Measurements from ENCODE around the gene KLK1. TPM values are rescaled to one million over a fixed set of nuclear protein-coding genes. Genes with fewer than 3 reads are reported as not detected.

Gene KLK1
- total and polyA plus RNA-seq, 12 donors = 1.1 to 26.5 (median 2.4) TPM; not detected in 3

DNA sequence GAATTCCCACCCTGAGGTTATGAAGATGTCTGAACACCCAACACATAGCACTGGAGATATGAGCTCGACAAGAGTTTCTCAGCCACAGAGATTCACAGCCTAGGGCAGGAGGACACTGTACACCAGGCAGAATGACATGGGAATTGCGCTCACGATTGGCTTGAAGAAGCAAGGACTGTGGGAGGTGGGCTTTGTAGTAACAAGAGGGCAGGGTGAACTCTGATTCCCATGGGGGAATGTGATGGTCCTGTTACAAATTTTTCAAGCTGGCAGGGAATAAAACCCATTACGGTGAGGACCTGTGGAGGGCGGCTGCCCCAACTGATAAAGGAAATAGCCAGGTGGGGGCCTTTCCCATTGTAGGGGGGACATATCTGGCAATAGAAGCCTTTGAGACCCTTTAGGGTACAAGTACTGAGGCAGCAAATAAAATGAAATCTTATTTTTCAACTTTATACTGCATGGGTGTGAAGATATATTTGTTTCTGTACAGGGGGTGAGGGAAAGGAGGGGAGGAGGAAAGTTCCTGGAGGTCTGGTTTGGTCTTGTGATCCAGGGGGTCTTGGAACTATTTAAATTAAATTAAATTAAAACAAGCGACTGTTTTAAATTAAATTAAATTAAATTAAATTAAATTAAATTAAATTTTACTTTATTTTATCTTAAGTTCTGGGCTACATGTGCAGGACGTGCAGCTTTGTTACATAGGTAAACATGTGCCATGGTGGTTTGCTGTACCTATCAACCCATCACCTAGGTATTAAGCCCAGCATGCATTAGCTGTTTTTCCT lies 38.1 kb upstream of the KLK1 start:
- intact Hi-C loops (cut with DNase I) = no loop called here
- Histone ChIP-seq H3K4me1 (replicated peaks in 1 of 2) (no peaks in the 10 kb centered on the region), H3K27ac (no peak overlapping the region), H3K4me3 (no peak overlapping the region), H3K27me3 (no peaks in the 10 kb centered on the region), H3K9me3 (replicated peaks in 1 of 3) (no peaks in the 10 kb centered on the region), H3K36me3 (replicated peaks in 1 of 2) (no peaks in the 10 kb centered on the region)
- TF ChIP-seq, protein P1, sequence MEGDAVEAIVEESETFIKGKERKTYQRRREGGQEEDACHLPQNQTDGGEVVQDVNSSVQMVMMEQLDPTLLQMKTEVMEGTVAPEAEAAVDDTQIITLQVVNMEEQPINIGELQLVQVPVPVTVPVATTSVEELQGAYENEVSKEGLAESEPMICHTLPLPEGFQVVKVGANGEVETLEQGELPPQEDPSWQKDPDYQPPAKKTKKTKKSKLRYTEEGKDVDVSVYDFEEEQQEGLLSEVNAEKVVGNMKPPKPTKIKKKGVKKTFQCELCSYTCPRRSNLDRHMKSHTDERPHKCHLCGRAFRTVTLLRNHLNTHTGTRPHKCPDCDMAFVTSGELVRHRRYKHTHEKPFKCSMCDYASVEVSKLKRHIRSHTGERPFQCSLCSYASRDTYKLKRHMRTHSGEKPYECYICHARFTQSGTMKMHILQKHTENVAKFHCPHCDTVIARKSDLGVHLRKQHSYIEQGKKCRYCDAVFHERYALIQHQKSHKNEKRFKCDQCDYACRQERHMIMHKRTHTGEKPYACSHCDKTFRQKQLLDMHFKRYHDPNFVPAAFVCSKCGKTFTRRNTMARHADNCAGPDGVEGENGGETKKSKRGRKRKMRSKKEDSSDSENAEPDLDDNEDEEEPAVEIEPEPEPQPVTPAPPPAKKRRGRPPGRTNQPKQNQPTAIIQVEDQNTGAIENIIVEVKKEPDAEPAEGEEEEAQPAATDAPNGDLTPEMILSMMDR (IDR thresholded peaks at IDR 0.05) = no peak
- TF ChIP-seq POLR2A (IDR thresholded peaks at IDR 0.05) = no peak
- DNase-seq = no peak
- WGBS, 4 donors = 70 to 83% (median 74%) methylated on average over 7 of the region's 7 CpGs

DNA sequence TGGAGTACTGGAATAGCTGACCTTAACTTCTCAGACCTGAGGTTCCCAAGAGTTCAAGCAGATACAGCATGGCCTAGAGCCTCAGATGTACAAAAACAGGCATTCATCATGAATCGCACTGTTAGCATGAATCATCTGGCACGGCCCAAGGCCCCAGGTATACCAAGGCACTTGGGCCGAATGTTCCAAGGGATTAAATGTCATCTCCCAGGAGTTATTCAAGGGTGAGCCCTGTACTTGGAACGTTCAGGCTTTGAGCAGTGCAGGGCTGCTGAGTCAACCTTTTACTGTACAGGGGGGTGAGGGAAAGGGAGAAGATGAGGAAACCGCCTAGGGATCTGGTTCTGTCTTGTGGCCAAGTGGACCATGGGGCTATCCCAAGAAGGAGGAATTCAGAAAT lies 37.4 kb upstream of the KLK1 start:
- no peak overlapping the region for H3K4me3 ChIP-seq
- no peak for TF ChIP-seq POLR2A (IDR thresholded peaks at IDR 0.05)
- TF ChIP-seq, protein P1 (IDR thresholded peaks at IDR 0.05) = no peak
- no peaks in the 10 kb centered on the region for H3K9me3 ChIP-seq (replicated peaks in 1 of 3)
- no peaks in the 10 kb centered on the region for H3K4me1 ChIP-seq (replicated peaks in 1 of 2)
- peak overlapping the region in 1 of 5 donors; percentile 45 for H3K27ac ChIP-seq
- 36 to 41% (median 39%) methylated on average over 5 of the region's 5 CpGs for WGBS, 4 donors
- peak in 6 of 7 donors; percentile 45 to 63 (median 55) for DNase-seq
- H3K27me3 ChIP-seq = no peaks in the 10 kb centered on the region
- H3K36me3 ChIP-seq (replicated peaks in 1 of 2) = no peaks in the 10 kb centered on the region
- intact Hi-C loops (cut with DNase I) = no loop called here

GRCh38 chr19:50859849-50860248 lies 36.3 kb upstream of the KLK1 start:
- Histone ChIP-seq H3K27me3 (no peaks in the 10 kb centered on the region), H3K27ac (no peak overlapping the region), H3K36me3 (replicated peaks in 1 of 2) (no peaks in the 10 kb centered on the region), H3K9me3 (replicated peaks in 1 of 3) (no peaks in the 10 kb centered on the region), H3K4me3 (no peak overlapping the region), H3K4me1 (replicated peaks in 1 of 2) (no peaks in the 10 kb centered on the region)
- intact Hi-C loops (cut with DNase I) = no loop called here
- no peak for DNase-seq
- WGBS, 4 donors = 71 to 90% (median 79%) methylated on average over 2 to 4 of the region's 4 CpGs
- no peak for TF ChIP-seq POLR2A (IDR thresholded peaks at IDR 0.05)
- TF ChIP-seq, protein P1 (IDR thresholded peaks at IDR 0.05) = no peak

- H3K9me3 ChIP-seq (replicated peaks in 1 of 3) = no peaks in the 10 kb centered on the region
- H3K4me1 ChIP-seq (replicated peaks in 1 of 2) = no peaks in the 10 kb centered on the region
- whole genome bisulfite sequencing, 4 donors = 34 to 60% (median 52%) methylated on average over 7 of the region's 7 CpGs
- no peak overlapping the region for H3K27ac ChIP-seq
- intact Hi-C loops (cut with DNase I) = no loop called here
- no peak for TF ChIP-seq POLR2A (IDR thresholded peaks at IDR 0.05)
- TF ChIP-seq, protein P1 (IDR thresholded peaks at IDR 0.05) = no peak
- H3K4me3 ChIP-seq = no peak overlapping the region
- no peaks in the 10 kb centered on the region for H3K27me3 ChIP-seq
- no peak for DNase-seq
- H3K36me3 ChIP-seq (replicated peaks in 1 of 2) = no peaks in the 10 kb centered on the region
These were observed 35.3 kb upstream of the KLK1 start for GRCh38 chr19:50858886-50859285.

All from adrenal gland (tissue), 12 donors.